Calu3 (cell line): ENCODE data around the gene GOLGA5. TPM values are rescaled to one million over a fixed set of nuclear protein-coding genes. Genes with fewer than 3 reads are reported as not detected.

Source experiments
- BruUV-seq: library from RNA; stranded (reverse); fragments of 400-500 nt; replicated peaks from 2 replicates; lab custom pipeline; 2021; lab: Mats Ljungman, UMichigan
- CTCF ChIA-PET: fragments of 300-600 bp; sonication (Branson Sonifier 250); formaldehyde crosslinking; loops from one replicate; lab custom pipeline; 2022; ENCODE audit warnings: antibody characterized with exemption; lab: Charles Lee
- DNase-seq: peaks from one replicate; pipeline ENCODE4 v3.0.0; 2022
- H3K27ac Mint-ChIP-seq: one replicate; pipeline ENCODE4 v1.8.0; 2022; ENCODE audit warnings: mixed read lengths; ENCODE audit not compliant: unreplicated experiment
- H3K27me3 Mint-ChIP-seq: one replicate; pipeline ENCODE4 v1.8.0; 2022; ENCODE audit warnings: mixed read lengths; ENCODE audit not compliant: unreplicated experiment
- H3K36me3 Mint-ChIP-seq: one replicate; pipeline ENCODE4 v1.8.0; 2022; ENCODE audit warnings: mild to moderate bottlenecking, moderate library complexity, mixed read lengths; ENCODE audit not compliant: insufficient read depth, unreplicated experiment
- H3K4me1 Mint-ChIP-seq: one replicate; pipeline ENCODE4 v1.8.0; 2022; ENCODE audit warnings: mild to moderate bottlenecking, low read depth, mixed read lengths; ENCODE audit not compliant: unreplicated experiment
- H3K4me3 Mint-ChIP-seq: one replicate; pipeline ENCODE4 v1.8.0; 2022; ENCODE audit warnings: mild to moderate bottlenecking, low read depth, moderate library complexity, mixed read lengths; ENCODE audit not compliant: unreplicated experiment
- H3K9me3 Mint-ChIP-seq: one replicate; pipeline ENCODE4 v1.8.0; 2022; ENCODE audit warnings: low read depth, mixed read lengths; ENCODE audit not compliant: unreplicated experiment
- CTCF ChIP-seq: fragments of 200-600 bp; IDR thresholded peaks from one replicate; pipeline ENCODE4 v1.8.0; 2022; ENCODE audit warnings: antibody characterized with exemption; ENCODE audit not compliant: unreplicated experiment
- intact Hi-C: fragments of 100-400 bp; cut with micrococcal nuclease; formaldehyde crosslinking; loops from one replicate; pipeline ENCODE4 v1.10.0; 2022; ENCODE audit not compliant: unreplicated experiment
- total RNA-seq: library from RNA; stranded (reverse); gene quantifications from 2 replicates; pipeline ENCODE4 v1.2.3, GENCODE V29; 2022

The GOLGA5 gene
- total RNA-seq, 1 experiment from 2014 or later, result 27.8 TPM

- Mint-ChIP-seq H3K4me1 (no peaks in the 10 kb centered on the region), H3K27me3 (peaks cover 64% of the 10 kb centered on the region), H3K36me3 (no peaks in the 10 kb centered on the region), H3K4me3 (no peak overlapping the region), H3K27ac (no peak overlapping the region), H3K9me3 (no peaks in the 10 kb centered on the region)
- no peak for DNase-seq
- intact Hi-C loops, result no loop called here
- no peak for TF ChIP-seq CTCF
- CTCF ChIA-PET, result interaction anchor here (1.2 kb wide), 1 partner anchor 252 kb away, joined by 3 read pairs; no protein-coding TSS in a partner anchor
- BruUV-seq, result no TSS peak
Observed at GRCh38 chr14:92887157-92887556, 93.1 kb downstream of the GOLGA5 start.

GRCh38 chr14:92888896-92889295, 94.8 kb downstream of the GOLGA5 start:
- Mint-ChIP-seq H3K36me3 (no peaks in the 10 kb centered on the region), H3K27ac (no peak overlapping the region), H3K4me3 (no peak overlapping the region), H3K4me1 (no peaks in the 10 kb centered on the region), H3K9me3 (peaks cover 3% of the 10 kb centered on the region), H3K27me3 (peaks cover 72% of the 10 kb centered on the region)
- intact Hi-C loops, result no loop called here
- TF ChIP-seq CTCF, result no peak
- CTCF ChIA-PET, result interaction anchor here (0.6 kb wide), 1 partner anchor 13 kb away, joined by 8 read pairs; no protein-coding TSS in a partner anchor
- DNase-seq, result no peak
- no TSS peak for BruUV-seq

Other genes starting within 250 kb of the GOLGA5 start
- gene LGMN, start 45.7 kb upstream of the GOLGA5 start, total RNA-seq, result 64.9 and 84.6 TPM in 2 replicates
- gene CHGA, start 128.8 kb downstream of the GOLGA5 start, total RNA-seq, result 0.17 and 0.24 TPM in 2 replicates